Left ventricle myocardium inferior (tissue), 1 donor: Measurements from ENCODE around the gene RBM5. TPM values are rescaled to one million over a fixed set of nuclear protein-coding genes. Genes with fewer than 3 reads are reported as not detected.
A peak's percentile ranks its signal among the peaks of the same experiment; 100 is the strongest.

ENCODE experiments used
- DNase-seq: peaks from one replicate; pipeline ENCODE4 v3.0.0-alpha.2; 2020
- H3K27ac ChIP-seq: fragments of 200-600 bp; replicated peaks from 2 replicates; pipeline ENCODE4 v1.8.0; 2021
- H3K27me3 ChIP-seq: fragments of 200-600 bp; 2 replicates; pipeline ENCODE4 v1.8.0; 2021; ENCODE audit warnings: low read depth
- H3K36me3 ChIP-seq: fragments of 200-600 bp; 2 replicates; pipeline ENCODE4 v1.8.0; 2021
- H3K4me1 ChIP-seq: fragments of 200-600 bp; 2 replicates; pipeline ENCODE4 v1.8.0; 2021
- H3K4me3 ChIP-seq: fragments of 200-600 bp; 2 replicates; pipeline ENCODE4 v1.8.0; 2021; ENCODE audit warnings: mild to moderate bottlenecking, moderate library complexity
- H3K9me3 ChIP-seq: fragments of 200-600 bp; replicated peaks from 2 replicates; pipeline ENCODE4 v1.8.0; 2021
- intact Hi-C: fragments of 100-400 bp; cut with micrococcal nuclease; formaldehyde crosslinking; loops from one replicate; pipeline ENCODE4 v1.11.0; 2022
- total RNA-seq: library from RNA; stranded (reverse); fragmentation: NEBNext Ultra II Directional; extraction: Animal tissue kit (Norgen Biotek cat#: 25700); gene quantifications from one replicate; pipeline ENCODE4 v1.2.1, GENCODE V29; 2021
- TF ChIP-seq, protein P1 (sequence below): fragments of 200-600 bp; IDR thresholded peaks from 2 replicates; pipeline ENCODE4 v1.8.0; 2021; ENCODE audit warnings: antibody characterized with exemption, mild to moderate bottlenecking, borderline replicate concordance
- donor health status: DM: no; HTN: yes; CAD: no; lungs with severe emphysema.

The RBM5 gene
- total RNA-seq, 1 donor from 2014 or later, result 58.4 TPM

DNA sequence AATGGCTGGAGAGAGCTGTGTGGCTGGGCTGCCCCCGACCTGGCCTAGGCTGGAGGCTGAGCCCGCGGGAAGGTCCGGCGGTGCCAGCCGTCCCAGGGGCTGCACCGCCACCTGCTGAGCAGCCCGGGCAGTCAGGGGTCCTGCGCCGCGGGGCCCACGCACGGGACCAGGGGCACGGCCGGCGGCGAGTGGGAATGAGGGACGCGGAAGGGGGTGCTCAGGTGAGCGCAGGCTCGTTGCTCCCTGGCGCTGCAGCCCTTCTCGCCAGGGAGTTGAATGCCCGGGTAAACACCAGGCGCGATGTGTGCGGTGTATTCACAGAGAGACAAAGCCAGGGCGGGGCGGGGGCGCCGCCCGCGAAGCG lies 65.7 kb downstream of the RBM5 start:
- intact Hi-C loops, result no loop called here
- Histone ChIP-seq H3K4me3 (peak overlapping the region; percentile 74), H3K9me3 (no peaks in the 10 kb centered on the region), H3K27me3 (peaks cover 4% of the 10 kb centered on the region), H3K36me3 (no peaks in the 10 kb centered on the region), H3K27ac (peak overlapping the region; percentile 88), H3K4me1 (peaks cover 39% of the 10 kb centered on the region)
- DNase-seq, result no peak
- TF ChIP-seq, protein P1, sequence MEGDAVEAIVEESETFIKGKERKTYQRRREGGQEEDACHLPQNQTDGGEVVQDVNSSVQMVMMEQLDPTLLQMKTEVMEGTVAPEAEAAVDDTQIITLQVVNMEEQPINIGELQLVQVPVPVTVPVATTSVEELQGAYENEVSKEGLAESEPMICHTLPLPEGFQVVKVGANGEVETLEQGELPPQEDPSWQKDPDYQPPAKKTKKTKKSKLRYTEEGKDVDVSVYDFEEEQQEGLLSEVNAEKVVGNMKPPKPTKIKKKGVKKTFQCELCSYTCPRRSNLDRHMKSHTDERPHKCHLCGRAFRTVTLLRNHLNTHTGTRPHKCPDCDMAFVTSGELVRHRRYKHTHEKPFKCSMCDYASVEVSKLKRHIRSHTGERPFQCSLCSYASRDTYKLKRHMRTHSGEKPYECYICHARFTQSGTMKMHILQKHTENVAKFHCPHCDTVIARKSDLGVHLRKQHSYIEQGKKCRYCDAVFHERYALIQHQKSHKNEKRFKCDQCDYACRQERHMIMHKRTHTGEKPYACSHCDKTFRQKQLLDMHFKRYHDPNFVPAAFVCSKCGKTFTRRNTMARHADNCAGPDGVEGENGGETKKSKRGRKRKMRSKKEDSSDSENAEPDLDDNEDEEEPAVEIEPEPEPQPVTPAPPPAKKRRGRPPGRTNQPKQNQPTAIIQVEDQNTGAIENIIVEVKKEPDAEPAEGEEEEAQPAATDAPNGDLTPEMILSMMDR, result peak; percentile 38

DNA sequence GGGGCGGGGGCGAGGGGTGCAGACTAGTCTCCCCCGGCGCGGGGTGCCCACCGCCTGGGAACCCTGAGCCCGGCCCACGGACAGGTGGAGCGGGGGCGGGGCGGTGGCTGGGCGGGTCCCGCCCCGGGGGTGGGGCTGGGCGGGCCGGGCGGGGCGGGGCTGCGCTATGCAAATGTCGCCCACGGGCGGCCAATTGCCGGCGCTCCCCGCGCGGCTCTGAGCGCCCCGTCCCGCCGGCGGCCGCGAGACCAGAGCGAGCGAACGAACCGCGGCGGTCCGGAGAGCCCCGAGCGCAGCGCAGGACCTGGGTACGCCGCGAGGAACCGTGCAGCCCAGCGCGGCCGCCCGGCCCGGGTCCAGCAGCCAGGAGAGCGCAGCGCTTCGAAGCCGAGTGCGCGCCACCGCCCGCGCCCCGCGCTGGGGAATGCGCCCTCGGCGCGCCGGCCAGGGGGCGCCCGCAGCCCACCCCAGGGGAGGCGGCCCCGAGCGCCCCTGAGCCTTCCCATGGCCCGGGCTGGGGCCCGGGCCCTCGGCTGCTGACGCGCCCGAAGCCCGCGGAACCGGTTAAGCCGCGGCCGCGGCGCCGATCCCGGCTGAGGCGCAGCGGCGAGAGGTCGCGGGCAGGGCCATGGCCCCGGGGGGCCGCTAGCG lies 66.2 kb downstream of the RBM5 start, which contains the start of gene SEMA3F:
Gene SEMA3F, plus strand, starts transcription at position 485 of the 651 bp plus-strand sequence. CDS start 4,299 bp downstream, outside the sequence.
- TF ChIP-seq, protein P1, result peak; percentile 53
- H3K36me3 ChIP-seq, result no peaks in the 10 kb centered on the region
- H3K27ac ChIP-seq, result peak within 1 kb of the TSS; percentile 88
- no peaks in the 10 kb centered on the region for H3K9me3 ChIP-seq
- H3K4me1 ChIP-seq, result peaks cover 44% of the 10 kb centered on the region
- H3K4me3 ChIP-seq, result peak within 1 kb of the TSS; percentile 74
- H3K27me3 ChIP-seq, result peaks cover 4% of the 10 kb centered on the region
- DNase-seq, result peak; percentile 63
- intact Hi-C loops, result no loop called here

DNA sequence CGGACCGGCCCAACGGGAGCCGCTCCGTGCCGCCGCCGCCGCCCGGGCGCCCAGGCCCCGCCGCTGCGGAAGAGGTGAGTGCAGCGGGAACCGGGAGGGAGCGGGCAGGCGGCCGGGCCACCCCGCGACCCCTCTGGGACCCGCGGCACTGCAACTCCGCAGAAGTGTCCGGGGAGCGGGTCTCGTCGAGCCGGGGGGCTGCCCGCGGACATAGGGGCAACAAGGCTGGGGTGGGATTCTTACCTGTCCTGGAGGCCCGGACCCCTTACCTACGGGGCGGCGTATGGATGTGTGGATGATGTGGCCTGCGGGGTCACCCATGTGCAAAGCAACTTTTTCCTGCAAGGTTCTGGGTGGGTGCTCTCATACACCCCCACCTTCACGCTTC lies 66.8 kb downstream of the RBM5 start:
- intact Hi-C loops, result no loop called here
- Histone ChIP-seq H3K27ac (peak overlapping the region; percentile 88), H3K4me1 (peaks cover 49% of the 10 kb centered on the region), H3K27me3 (peaks cover 4% of the 10 kb centered on the region), H3K9me3 (no peaks in the 10 kb centered on the region), H3K36me3 (no peaks in the 10 kb centered on the region), H3K4me3 (peak overlapping the region; percentile 74)
- DNase-seq, result no peak
- TF ChIP-seq, protein P1, result no peak

DNA sequence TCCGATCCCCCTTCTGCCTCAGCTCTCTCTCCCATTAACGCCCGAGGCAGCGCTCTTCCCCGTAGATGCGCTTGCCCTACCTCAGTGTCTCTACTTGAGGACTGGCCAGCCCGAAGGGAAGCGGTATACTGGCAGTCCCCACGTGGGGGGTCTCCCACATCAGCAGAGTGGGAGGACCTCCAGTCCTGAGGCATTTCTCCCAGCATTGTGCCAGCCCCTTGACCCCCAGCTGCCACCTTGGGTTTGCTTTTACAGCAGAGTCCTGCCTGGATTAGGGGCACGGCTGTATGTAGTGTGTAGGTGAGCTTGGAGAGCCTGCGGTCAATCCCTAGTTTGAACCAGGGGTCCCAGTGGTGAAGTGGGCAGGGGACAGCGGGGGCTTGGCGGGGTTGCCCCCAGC lies 67.2 kb downstream of the RBM5 start:
- peak overlapping the region; percentile 74 for H3K4me3 ChIP-seq
- no peaks in the 10 kb centered on the region for H3K36me3 ChIP-seq
- TF ChIP-seq, protein P1, result no peak
- peaks cover 53% of the 10 kb centered on the region for H3K4me1 ChIP-seq
- peak overlapping the region; percentile 88 for H3K27ac ChIP-seq
- peaks cover 4% of the 10 kb centered on the region for H3K27me3 ChIP-seq
- no peak for DNase-seq
- intact Hi-C loops, result no loop called here
- no peaks in the 10 kb centered on the region for H3K9me3 ChIP-seq

DNA sequence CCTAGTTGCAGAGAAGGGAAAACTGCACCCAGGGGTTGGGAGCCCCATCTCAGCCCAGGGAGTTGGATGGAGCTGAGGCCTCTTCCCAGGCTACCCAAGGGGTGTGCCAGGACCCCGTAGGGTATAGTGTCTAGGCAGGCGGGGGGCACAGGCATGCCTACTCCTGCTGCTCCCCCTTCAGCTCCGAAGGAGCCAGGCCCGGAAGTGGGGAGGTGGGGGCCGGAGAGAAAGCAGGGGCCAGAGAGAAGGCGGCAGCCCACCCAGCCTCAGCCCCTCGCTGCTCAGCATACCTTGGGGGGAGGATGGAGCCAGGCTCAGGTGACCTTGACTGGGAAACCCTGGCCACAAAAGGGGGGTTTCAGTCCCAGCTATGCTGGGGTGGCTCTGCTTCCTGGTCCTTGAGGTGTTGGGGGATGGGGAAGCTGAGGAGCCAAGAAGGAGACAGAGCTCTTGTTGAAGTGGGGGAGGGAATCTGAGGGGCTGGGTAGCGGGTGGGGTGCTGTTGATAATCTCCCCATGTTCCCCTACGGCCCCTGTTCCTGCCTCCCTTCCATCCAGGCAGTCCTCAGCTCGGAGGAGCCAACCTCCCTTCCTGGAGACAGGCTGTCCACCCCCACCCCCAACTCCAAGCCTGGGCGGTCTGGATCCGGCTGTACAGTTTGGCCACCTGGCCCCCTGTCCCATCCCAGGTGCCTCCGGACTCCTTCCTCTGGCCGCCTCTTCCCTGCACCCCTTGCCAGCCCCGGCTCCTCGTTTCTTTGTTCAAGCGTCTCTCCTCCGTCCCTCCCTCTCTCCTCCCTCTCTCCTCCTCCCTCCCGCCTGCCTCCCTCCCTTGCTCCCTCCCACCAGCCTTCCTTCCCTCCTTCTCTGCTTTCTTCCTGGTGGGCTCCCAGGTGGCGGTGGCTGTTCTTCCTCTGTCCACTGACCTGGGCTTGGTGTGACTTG lies 68.1 kb downstream of the RBM5 start:
- Histone ChIP-seq H3K4me1 (peaks cover 63% of the 10 kb centered on the region), H3K27me3 (peaks cover 4% of the 10 kb centered on the region), H3K27ac (peak overlapping the region; percentile 88), H3K36me3 (no peaks in the 10 kb centered on the region), H3K4me3 (peak overlapping the region; percentile 74), H3K9me3 (no peaks in the 10 kb centered on the region)
- DNase-seq, result no peak
- intact Hi-C loops, result no loop called here
- TF ChIP-seq, protein P1, result no peak
